PFSK-1 (cell line): ENCODE measurements around the gene CRY2.

Experiments used
- FOXP2 ChIP-seq: optimal IDR thresholded peaks from 2 replicates; pipeline ENCODE3; 2011; ENCODE audit warnings: borderline replicate concordance, control low read depth, inconsistent platforms; ENCODE audit not compliant: insufficient read depth; ENCODE audit errors: extremely low read length, extremely low read depth
- POLR2AphosphoS5 ChIP-seq: IDR thresholded peaks from 2 replicates; pipeline ENCODE4 v1.6.1; 2012; ENCODE audit warnings: low read depth, mild to moderate bottlenecking, control low read depth, low read length, moderate library complexity
- REST ChIP-seq, 2 experiments: IDR thresholded peaks; 2 replicates each; pipeline versions ENCODE4 v1.6.1 to v1.8.0; 2011 to 2012; ENCODE audit warnings: low read depth in 2 of 2, low read length in 2 of 2, control low read depth in 1 of 2, inconsistent platforms in 1 of 2, mild to moderate bottlenecking in 1 of 2, moderate library complexity in 1 of 2; ENCODE audit not compliant: insufficient read depth in 1 of 2
- SIN3A ChIP-seq: IDR thresholded peaks from 2 replicates; pipeline ENCODE4 v1.6.1; 2012; ENCODE audit warnings: mild to moderate bottlenecking, low read length, moderate library complexity, borderline replicate concordance; ENCODE audit not compliant: insufficient read depth
- TAF1 ChIP-seq: IDR thresholded peaks from 2 replicates; pipeline ENCODE4 v1.6.1; 2012; ENCODE audit warnings: low read length, control low read depth, borderline replicate concordance; ENCODE audit not compliant: insufficient read depth

The CRY2 gene

GRCh38 chr11:45877221-45877620 is 29.9 kb downstream of the CRY2 start:
- TF ChIP-seq SIN3A = no peak
- no peak for TF ChIP-seq REST (IDR thresholded peaks at IDR 0.05; ENCODE audit: insufficient read depth in 1 of 2, low read depth in 2 of 2, low read length in 2 of 2)
- TF ChIP-seq TAF1 = no peak
- TF ChIP-seq FOXP2 = no peak
- TF ChIP-seq POLR2AphosphoS5 = no peak

GRCh38 chr11:45877845-45878244 is 30.6 kb downstream of the CRY2 start:
- TF ChIP-seq TAF1 (no peak), POLR2AphosphoS5 (no peak)

- TF ChIP-seq TAF1 = no peak
- no peak; a peak in 1 of 4 replicates for TF ChIP-seq REST (IDR thresholded peaks at IDR 0.05; ENCODE audit: insufficient read depth in 1 of 2, low read depth in 2 of 2, low read length in 2 of 2)
- no peak for TF ChIP-seq POLR2AphosphoS5
- no peak for TF ChIP-seq FOXP2
- no peak for TF ChIP-seq SIN3A
These were observed 32.8 kb downstream of the CRY2 start for GRCh38 chr11:45879803-45880686.

- TF ChIP-seq TAF1 = no peak
- TF ChIP-seq REST (IDR thresholded peaks at IDR 0.05; ENCODE audit: insufficient read depth in 1 of 2, low read depth in 2 of 2, low read length in 2 of 2) = peak; percentile 49 to 71; a peak in 3 of 4 replicates
These were observed 33.7 kb downstream of the CRY2 start for GRCh38 chr11:45880772-45881570.

GRCh38 chr11:45881708-45882368 is 34.6 kb downstream of the CRY2 start:
- TF ChIP-seq SIN3A (no peak), FOXP2 (no peak), TAF1 (no peak), REST (IDR thresholded peaks at IDR 0.05; ENCODE audit: insufficient read depth in 1 of 2, low read depth in 2 of 2, low read length in 2 of 2) (no peak), POLR2AphosphoS5 (no peak)
